ENCODE results near the gene CITED1.

DNA sequence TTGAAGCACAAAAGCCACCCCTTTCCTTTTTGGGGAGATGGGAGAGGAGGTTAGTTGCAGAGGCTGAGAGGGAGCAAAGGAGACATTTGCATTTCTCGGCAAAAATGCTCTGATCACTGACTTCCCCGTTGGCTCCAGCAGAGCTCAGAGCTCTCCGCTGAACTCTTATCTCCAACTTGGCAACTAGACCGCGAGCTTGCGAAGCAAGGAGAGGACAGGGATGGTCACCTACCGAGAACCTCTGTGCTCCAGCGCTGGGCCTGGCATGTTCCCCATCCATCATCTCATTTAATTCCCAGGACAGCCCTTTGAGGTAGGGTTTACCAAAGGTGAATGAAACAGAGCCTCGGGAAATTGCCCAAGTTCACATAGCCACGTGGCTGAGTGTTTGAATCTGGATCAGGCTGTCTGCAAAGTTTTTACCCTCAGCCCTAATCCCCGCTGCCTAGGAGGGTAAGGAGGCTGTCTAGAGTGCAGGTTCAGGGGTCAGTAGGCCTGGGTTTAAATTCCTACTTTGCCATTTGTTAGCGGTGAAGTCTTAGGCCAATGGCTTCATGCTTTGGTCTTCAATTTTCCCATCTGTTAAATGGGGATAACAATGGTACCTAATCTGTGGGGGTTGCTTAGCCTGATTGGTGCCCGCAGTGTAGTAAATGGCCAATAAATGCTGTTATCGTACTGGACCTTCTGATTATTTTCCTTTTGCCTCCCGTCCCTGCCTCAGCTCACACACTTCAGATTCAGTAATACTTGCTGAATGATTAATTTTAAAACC is 3.8 kb upstream of the CITED1 start:
- TF ChIP-seq POLR2AphosphoS5 (IDR thresholded peaks at IDR 0.05; ENCODE audit: insufficient read depth, low read depth, low read length): no peak
- TF ChIP-seq, protein P1, sequence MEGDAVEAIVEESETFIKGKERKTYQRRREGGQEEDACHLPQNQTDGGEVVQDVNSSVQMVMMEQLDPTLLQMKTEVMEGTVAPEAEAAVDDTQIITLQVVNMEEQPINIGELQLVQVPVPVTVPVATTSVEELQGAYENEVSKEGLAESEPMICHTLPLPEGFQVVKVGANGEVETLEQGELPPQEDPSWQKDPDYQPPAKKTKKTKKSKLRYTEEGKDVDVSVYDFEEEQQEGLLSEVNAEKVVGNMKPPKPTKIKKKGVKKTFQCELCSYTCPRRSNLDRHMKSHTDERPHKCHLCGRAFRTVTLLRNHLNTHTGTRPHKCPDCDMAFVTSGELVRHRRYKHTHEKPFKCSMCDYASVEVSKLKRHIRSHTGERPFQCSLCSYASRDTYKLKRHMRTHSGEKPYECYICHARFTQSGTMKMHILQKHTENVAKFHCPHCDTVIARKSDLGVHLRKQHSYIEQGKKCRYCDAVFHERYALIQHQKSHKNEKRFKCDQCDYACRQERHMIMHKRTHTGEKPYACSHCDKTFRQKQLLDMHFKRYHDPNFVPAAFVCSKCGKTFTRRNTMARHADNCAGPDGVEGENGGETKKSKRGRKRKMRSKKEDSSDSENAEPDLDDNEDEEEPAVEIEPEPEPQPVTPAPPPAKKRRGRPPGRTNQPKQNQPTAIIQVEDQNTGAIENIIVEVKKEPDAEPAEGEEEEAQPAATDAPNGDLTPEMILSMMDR (IDR thresholded peaks at IDR 0.05; ENCODE audit: extremely low read depth in 1 of 2, insufficient read depth in 1 of 2, low read depth in 1 of 2, low read length in 2 of 2): no peak
- TF ChIP-seq POLR2A (IDR thresholded peaks at IDR 0.05; ENCODE audit: low read depth, low read length): no peak
- TF ChIP-seq, protein P2, sequence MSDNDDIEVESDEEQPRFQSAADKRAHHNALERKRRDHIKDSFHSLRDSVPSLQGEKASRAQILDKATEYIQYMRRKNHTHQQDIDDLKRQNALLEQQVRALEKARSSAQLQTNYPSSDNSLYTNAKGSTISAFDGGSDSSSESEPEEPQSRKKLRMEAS (IDR thresholded peaks at IDR 0.05; ENCODE audit: insufficient read depth, insufficient read length): no peak
- no peak for TF ChIP-seq JUN (IDR thresholded peaks at IDR 0.05; ENCODE audit: borderline replicate concordance, insufficient read depth, insufficient read length, low read depth)
- no peak for TF ChIP-seq EZH2 (IDR thresholded peaks at IDR 0.05; ENCODE audit: borderline replicate concordance, low read depth, low read length, severe bottlenecking)
- TF ChIP-seq GATA2 (IDR thresholded peaks at IDR 0.05; ENCODE audit: insufficient read depth, insufficient read length, low read depth, low read length): no peak
- no peak for TF ChIP-seq MYC (IDR thresholded peaks at IDR 0.05; ENCODE audit: low read depth, low read length)
- no peak for TF ChIP-seq FOS (IDR thresholded peaks at IDR 0.05; ENCODE audit: borderline replicate concordance, insufficient read depth, low read length)
